ENCODE results near the gene NTNG1.
"Not testable (repeated sequence)": the region's sequence is repeated elsewhere in the genome, so short reads cannot be mapped to it uniquely, and the experiment has no call there.

Gene NTNG1

DNA sequence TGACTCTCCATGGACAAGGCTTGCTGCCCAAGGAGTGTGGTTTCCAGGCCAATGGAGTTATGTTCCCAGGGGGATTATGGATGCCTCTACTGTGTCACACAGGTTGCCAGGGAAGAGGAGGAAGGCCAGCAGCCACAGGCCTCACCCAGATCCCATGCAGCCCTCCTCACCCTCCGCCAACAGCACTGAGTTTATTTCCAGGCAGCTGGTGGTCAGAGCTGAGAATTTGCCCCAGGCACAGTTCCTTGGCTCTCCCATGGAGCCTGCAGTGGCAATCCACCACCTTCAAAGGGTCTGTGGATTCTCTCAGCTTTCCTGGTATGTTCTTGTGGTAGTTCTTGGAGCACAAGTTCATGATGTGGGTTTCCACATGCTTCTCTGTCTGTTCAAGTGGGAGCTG, 79.2 kb downstream of the NTNG1 start:
- H3K27me3 ChIP-seq (ENCODE audit: control insufficient read depth, insufficient read depth, low read length): no peaks in the 10 kb centered on the region
- H3K9me3 ChIP-seq (ENCODE audit: control insufficient read depth, low read length): no peaks in the 10 kb centered on the region
- H3K4me3 ChIP-seq (ENCODE audit: low read length): no peak overlapping the region
- no peak overlapping the region for H3K9ac ChIP-seq (ENCODE audit: low read length)
- no peaks in the 10 kb centered on the region for H3K36me3 ChIP-seq (ENCODE audit: control insufficient read depth, insufficient read depth, low read length)
- H3K4me1 ChIP-seq (ENCODE audit: control insufficient read depth, insufficient read depth, low read length): no peaks in the 10 kb centered on the region

DNA sequence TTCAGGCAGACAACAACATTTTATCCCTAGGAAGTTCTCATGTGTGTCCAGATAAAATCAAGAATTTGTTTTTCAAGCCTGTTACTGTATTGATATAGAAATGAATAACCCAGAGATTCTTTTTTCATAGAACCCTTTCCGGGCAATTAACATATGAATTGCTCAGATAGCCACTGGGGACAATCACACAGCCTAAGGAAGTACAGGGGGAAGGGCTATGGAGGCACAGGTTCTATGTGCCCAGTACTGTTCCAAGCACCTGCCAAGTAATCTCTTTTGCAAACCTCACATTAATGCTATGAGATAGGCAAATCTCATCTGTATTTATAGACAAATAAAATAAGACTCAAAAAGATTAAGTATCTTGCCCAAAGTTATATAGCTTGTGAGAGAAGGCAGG, 84.9 kb downstream of the NTNG1 start:
- Histone ChIP-seq H3K27me3 (ENCODE audit: control insufficient read depth, insufficient read depth, low read length) (no peaks in the 10 kb centered on the region), H3K9ac (ENCODE audit: low read length) (no peak overlapping the region), H3K4me3 (ENCODE audit: low read length) (no peak overlapping the region), H3K4me1 (ENCODE audit: control insufficient read depth, insufficient read depth, low read length) (no peaks in the 10 kb centered on the region), H3K9me3 (ENCODE audit: control insufficient read depth, low read length) (no peaks in the 10 kb centered on the region), H3K36me3 (ENCODE audit: control insufficient read depth, insufficient read depth, low read length) (no peaks in the 10 kb centered on the region)

DNA sequence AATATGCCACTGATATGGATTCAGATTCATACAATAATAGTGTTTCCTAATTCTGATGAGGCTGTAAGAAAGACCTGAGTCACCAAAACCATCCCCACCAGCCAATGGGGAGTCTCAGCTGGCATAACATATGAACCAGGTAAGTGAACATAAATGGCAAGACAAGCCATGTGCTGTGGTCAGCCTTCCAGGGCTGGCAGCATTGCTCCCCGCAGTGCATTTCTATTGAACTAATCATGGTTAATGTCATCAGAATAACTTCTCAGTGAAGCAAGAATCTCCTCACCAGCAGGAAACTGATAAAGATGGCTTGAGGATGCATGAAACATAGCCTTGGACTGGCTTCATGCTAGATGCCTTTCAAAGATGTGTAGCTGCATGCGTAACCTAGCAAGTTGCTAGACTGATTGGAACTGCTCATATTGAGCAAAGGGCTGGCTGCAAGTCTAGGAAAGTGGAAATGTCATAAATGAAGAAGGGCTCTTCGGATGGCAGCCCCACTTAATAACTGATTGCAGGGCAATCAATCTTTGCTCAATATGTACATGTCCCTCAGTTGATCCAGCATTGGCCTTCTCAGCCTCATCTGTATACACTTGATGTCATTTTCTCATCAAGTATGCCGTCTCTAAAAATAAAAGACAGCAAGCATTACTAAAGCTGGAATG, 88.0 kb downstream of the NTNG1 start:
- Histone ChIP-seq H3K27me3 (ENCODE audit: control insufficient read depth, insufficient read depth, low read length) (no peaks in the 10 kb centered on the region), H3K9ac (ENCODE audit: low read length) (no peak overlapping the region), H3K9me3 (ENCODE audit: control insufficient read depth, low read length) (no peaks in the 10 kb centered on the region), H3K4me1 (ENCODE audit: control insufficient read depth, insufficient read depth, low read length) (no peaks in the 10 kb centered on the region), H3K4me3 (ENCODE audit: low read length) (no peak overlapping the region), H3K36me3 (ENCODE audit: control insufficient read depth, insufficient read depth, low read length) (no peaks in the 10 kb centered on the region)

DNA sequence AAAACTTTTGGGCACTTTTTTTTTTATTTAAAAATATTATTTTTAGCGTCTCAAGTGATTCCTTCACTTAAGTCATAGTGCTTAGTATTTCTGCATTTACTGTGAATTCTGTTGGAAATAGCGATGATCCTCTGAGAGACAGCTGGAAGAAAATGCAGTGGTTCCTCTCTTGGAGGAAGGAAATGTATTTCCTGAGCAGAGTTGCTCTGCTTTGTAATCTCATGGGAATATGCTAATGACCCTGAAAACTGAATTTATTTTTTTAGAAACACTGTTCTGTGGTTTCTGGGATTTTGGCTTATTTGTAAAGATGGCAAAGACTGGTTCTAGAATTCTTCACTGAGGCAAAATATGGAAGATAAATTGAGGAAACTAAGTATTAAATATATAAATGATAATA, 88.9 kb downstream of the NTNG1 start:
- Histone ChIP-seq H3K4me1 (ENCODE audit: control insufficient read depth, insufficient read depth, low read length) (no peaks in the 10 kb centered on the region), H3K36me3 (ENCODE audit: control insufficient read depth, insufficient read depth, low read length) (no peaks in the 10 kb centered on the region), H3K9ac (ENCODE audit: low read length) (no peak overlapping the region), H3K27me3 (ENCODE audit: control insufficient read depth, insufficient read depth, low read length) (no peaks in the 10 kb centered on the region), H3K9me3 (ENCODE audit: control insufficient read depth, low read length) (no peaks in the 10 kb centered on the region), H3K4me3 (ENCODE audit: low read length) (no peak overlapping the region)

DNA sequence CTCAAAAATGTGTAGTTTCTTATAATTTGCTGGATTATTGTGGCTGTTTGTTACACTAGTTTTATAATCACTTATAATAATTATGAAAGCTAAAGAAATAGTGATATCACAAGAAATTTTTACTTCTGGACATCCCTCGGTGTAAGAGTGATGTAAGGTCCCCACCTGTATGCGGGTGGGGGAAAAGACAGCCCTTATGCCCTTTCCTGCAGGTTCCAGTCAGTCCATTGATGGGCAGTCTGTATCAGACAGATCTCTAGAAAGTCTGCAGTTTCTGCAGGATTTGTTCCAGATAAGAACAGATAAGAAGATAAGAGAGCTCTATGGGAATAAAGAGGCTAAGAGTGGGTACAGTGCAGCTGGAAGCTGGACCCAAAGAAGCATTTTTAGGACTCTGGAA, 89.3 kb downstream of the NTNG1 start:
- H3K9ac ChIP-seq (ENCODE audit: low read length): no peak overlapping the region
- H3K4me1 ChIP-seq (ENCODE audit: control insufficient read depth, insufficient read depth, low read length): no peaks in the 10 kb centered on the region
- H3K36me3 ChIP-seq (ENCODE audit: control insufficient read depth, insufficient read depth, low read length): no peaks in the 10 kb centered on the region
- H3K9me3 ChIP-seq (ENCODE audit: control insufficient read depth, low read length): no peaks in the 10 kb centered on the region
- no peaks in the 10 kb centered on the region for H3K27me3 ChIP-seq (ENCODE audit: control insufficient read depth, insufficient read depth, low read length)
- H3K4me3 ChIP-seq (ENCODE audit: low read length): no peak overlapping the region

DNA sequence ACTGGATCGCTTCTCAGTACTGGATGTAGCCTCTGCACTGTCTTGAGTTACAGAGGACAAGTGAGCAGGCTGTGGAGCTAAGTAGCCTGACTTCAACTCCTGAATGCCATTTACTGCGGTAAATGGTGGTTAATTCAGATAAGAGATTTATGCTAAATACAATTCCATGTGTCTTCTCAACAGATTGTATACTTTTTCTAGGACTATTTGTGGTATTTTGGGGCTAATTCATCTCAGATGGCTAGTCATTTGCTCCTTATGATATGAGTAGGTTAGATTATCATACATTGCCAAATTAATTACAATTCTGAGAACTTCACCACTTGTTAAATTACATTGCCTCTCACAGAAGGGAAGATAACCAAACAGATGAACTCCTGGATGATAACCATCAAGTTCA, 90.5 kb downstream of the NTNG1 start:
- Histone ChIP-seq H3K9me3 (ENCODE audit: control insufficient read depth, low read length) (no peaks in the 10 kb centered on the region), H3K36me3 (ENCODE audit: control insufficient read depth, insufficient read depth, low read length) (no peaks in the 10 kb centered on the region), H3K9ac (ENCODE audit: low read length) (no peak overlapping the region), H3K4me3 (ENCODE audit: low read length) (no peak overlapping the region), H3K4me1 (ENCODE audit: control insufficient read depth, insufficient read depth, low read length) (no peaks in the 10 kb centered on the region), H3K27me3 (ENCODE audit: control insufficient read depth, insufficient read depth, low read length) (no peaks in the 10 kb centered on the region)

DNA sequence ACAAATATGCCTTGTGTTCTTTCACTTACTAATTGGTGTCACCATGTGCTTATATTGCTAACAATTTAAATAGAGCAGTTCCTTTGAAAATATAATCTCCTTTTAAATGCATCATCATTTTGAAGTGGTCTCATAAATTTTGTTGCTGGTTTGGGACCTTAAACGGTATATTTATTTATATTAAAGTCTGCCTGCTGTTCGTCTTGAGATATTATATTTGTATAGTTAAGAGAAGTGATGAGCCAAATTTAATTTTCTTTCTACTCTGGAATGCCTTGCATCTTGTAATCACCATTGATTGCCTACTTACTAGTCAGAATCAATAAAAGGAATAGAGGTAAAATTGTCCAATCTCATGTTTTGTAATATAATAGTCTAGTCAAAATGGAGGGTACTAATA, 91.6 kb downstream of the NTNG1 start:
- Histone ChIP-seq H3K4me3 (ENCODE audit: low read length) (no peak overlapping the region), H3K27me3 (ENCODE audit: control insufficient read depth, insufficient read depth, low read length) (no peaks in the 10 kb centered on the region), H3K9me3 (ENCODE audit: control insufficient read depth, low read length) (no peaks in the 10 kb centered on the region), H3K9ac (ENCODE audit: low read length) (no peak overlapping the region), H3K36me3 (ENCODE audit: control insufficient read depth, insufficient read depth, low read length) (no peaks in the 10 kb centered on the region), H3K4me1 (ENCODE audit: control insufficient read depth, insufficient read depth, low read length) (no peaks in the 10 kb centered on the region)

DNA sequence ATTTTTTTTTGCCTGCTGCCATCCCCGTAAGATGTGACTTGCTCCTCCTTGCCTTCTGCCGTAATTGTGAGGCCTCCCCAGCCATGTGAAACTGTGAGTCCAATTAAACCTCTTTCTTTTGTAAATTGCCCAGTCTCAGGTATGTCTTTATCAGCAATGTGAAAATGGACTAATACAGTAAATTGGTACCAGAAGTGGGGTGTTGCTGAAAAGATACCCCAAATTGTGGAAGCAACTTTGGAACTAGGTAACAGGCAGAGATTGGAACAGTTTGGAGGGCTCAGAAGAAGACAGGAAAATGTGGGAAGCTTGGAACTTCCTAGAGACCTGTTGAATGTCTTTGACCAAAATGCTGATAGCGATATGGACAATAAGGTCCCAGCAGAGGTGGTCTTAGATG, 95.9 kb downstream of the NTNG1 start:
- H3K27me3 ChIP-seq (ENCODE audit: control insufficient read depth, insufficient read depth, low read length); H3K36me3 ChIP-seq (ENCODE audit: control insufficient read depth, insufficient read depth, low read length); H3K4me3 ChIP-seq (ENCODE audit: low read length); H3K9ac ChIP-seq (ENCODE audit: low read length); H3K9me3 ChIP-seq (ENCODE audit: control insufficient read depth, low read length); H3K4me1 ChIP-seq (ENCODE audit: control insufficient read depth, insufficient read depth, low read length): not testable (repeated sequence)

DNA sequence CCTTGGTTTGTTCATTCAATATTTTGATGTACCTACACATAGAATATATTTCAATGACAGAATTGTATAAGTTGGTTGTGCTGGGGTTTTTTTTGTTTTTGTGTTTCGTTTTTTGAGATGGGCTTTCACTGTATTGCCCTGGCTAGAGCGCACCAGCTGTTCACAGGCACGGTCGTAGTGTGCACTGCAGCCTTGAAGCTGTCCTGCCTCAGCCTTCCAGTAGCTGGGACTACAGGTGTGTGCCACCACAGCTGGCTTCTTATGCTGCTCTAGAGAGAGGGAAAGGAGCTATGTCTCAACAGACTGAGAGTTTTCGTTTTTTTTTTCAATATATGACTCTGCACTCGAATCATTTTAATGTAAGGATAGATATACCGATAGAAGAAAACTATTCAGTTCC, 102.6 kb downstream of the NTNG1 start:
- Histone ChIP-seq H3K9me3 (ENCODE audit: control insufficient read depth, low read length) (no peaks in the 10 kb centered on the region), H3K36me3 (ENCODE audit: control insufficient read depth, insufficient read depth, low read length) (no peaks in the 10 kb centered on the region), H3K4me1 (ENCODE audit: control insufficient read depth, insufficient read depth, low read length) (no peaks in the 10 kb centered on the region), H3K4me3 (ENCODE audit: low read length) (no peak overlapping the region), H3K9ac (ENCODE audit: low read length) (no peak overlapping the region), H3K27me3 (ENCODE audit: control insufficient read depth, insufficient read depth, low read length) (no peaks in the 10 kb centered on the region)

DNA sequence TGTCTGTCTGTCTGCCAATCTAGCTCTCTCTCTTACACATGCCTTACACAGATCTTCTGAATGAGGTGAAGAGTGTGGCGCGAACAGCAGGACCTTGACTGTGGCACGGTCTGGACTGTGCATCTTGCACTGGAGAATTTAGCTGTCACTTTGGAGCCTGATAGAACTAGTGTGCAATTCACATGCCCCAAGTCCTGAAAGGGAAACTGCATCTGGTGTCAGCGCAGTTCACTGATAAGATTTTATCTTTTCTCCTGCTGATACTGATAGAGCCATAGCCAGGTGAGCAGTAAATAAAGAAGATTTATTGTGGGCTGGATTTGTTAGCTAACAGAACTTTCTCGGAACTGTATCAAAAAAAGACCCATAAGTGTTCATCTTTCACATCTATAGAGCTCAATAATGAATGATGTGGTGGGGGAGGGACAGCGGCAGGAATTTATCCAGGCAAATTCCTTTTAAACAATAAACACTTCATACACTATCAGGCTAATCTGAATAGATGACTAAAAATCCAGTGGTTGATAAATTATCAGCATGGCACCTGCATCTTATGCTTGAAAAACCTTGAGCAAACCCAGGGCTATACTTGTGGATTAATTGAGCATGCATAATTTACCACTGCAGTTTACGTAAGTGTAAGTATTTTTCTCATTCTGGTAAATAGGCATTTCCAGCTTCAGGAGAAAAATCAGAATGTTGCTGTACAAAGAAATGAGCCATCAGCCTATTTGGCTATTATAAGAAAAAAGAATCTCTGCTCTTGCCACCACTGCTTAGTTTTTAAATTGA, 104.1 kb downstream of the NTNG1 start:
- Histone ChIP-seq H3K27me3 (ENCODE audit: control insufficient read depth, insufficient read depth, low read length) (no peaks in the 10 kb centered on the region), H3K4me3 (ENCODE audit: low read length) (no peak overlapping the region), H3K9me3 (ENCODE audit: control insufficient read depth, low read length) (no peaks in the 10 kb centered on the region), H3K36me3 (ENCODE audit: control insufficient read depth, insufficient read depth, low read length) (no peaks in the 10 kb centered on the region), H3K4me1 (ENCODE audit: control insufficient read depth, insufficient read depth, low read length) (no peaks in the 10 kb centered on the region), H3K9ac (ENCODE audit: low read length) (no peak overlapping the region)

DNA sequence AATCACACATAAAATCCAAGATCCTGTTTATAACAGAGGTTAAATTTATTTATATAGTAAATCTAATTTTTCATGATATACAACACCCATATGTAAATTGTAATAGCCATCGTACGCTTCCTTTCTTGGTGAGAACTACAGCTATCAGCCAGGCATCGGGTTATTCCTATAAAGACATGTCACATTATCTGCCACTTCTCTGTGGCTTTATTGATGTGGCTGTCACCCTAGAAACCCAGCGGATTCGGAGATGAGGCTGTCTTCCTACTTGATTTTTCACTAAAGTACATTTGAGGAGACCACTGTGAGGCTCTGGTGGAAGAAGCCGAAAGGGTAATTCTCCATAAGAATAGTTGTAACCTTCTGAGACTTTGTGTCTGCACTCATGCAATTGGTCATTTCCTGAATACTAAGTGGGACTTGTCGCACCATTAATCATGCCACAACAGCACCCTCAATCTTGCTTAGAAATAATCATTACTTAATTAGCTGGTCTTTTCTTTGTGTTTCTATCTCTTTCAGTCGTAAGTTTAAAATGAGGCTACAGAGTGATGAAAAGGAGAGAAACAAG, 106.0 kb downstream of the NTNG1 start:
- H3K9ac ChIP-seq (ENCODE audit: low read length): no peak overlapping the region
- H3K9me3 ChIP-seq (ENCODE audit: control insufficient read depth, low read length): no peaks in the 10 kb centered on the region
- H3K36me3 ChIP-seq (ENCODE audit: control insufficient read depth, insufficient read depth, low read length): no peaks in the 10 kb centered on the region
- no peaks in the 10 kb centered on the region for H3K4me1 ChIP-seq (ENCODE audit: control insufficient read depth, insufficient read depth, low read length)
- H3K4me3 ChIP-seq (ENCODE audit: low read length): no peak overlapping the region
- H3K27me3 ChIP-seq (ENCODE audit: control insufficient read depth, insufficient read depth, low read length): no peaks in the 10 kb centered on the region

DNA sequence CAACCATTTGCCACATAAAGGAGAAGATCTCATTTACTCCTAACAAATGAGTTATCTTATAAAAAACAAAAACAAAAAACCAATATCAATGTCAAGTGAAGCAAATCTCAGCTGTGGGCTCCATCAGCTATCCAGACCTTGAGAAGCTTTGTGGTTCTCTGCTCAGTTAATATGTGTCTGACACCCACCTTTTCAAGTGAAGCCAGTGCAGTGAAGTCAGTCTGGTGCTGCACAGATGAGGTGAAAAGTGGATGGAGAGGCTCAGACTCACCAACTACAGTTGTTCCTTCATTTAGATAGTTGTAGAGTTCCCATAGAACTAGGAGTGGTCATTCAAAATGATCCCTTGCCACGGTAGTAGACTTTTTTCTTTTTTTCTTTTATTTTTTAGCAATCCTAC, 106.8 kb downstream of the NTNG1 start:
- Histone ChIP-seq H3K27me3 (ENCODE audit: control insufficient read depth, insufficient read depth, low read length) (no peaks in the 10 kb centered on the region), H3K4me1 (ENCODE audit: control insufficient read depth, insufficient read depth, low read length) (no peaks in the 10 kb centered on the region), H3K9me3 (ENCODE audit: control insufficient read depth, low read length) (no peaks in the 10 kb centered on the region), H3K9ac (ENCODE audit: low read length) (no peak overlapping the region), H3K36me3 (ENCODE audit: control insufficient read depth, insufficient read depth, low read length) (no peaks in the 10 kb centered on the region), H3K4me3 (ENCODE audit: low read length) (no peak overlapping the region)

All from mucosa of stomach (tissue), 1 donor.